ENCODE results near the gene SLC25A23. TPM values are rescaled to one million over a fixed set of nuclear protein-coding genes. Genes with fewer than 3 reads are reported as not detected.

The SLC25A23 gene
- total RNA-seq, 1 experiment from 2014 or later, result 89.5 TPM

DNA sequence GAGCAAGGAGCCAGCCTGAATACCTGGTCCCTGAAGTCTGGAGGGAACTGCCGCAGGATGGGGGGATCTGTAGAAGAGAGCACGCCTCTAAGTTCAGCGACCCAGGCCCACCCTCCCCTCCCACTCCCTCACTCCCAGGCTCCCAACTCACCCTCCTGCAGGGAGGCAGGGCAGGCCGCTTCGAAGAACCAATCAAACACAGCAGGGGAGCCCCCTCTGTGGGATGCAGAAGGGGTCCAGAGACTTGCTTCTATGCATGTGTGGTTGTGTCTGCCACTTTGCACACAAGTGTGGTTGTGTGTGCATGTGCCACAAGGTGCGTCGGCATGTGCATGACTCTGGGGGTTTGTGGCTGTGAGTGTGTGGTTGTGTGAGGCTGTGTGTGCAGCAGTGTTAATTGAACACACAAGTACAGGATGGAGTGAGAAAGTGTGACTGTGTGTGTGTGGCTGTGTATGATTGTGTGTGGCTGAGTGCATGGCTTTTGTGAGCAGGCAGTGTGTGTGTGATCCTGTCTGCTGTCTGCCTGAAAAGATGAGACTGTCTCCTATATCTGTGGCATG is 20.3 kb upstream of the SLC25A23 start:
- Histone ChIP-seq H3K9me3 (ENCODE audit: control insufficient read depth in 1 of 2, insufficient read depth in 1 of 2, low read depth in 1 of 2, low read length in 2 of 2) (no peaks in the 10 kb centered on the region), H3K27ac (ENCODE audit: low read depth, low read length) (no peak overlapping the region), H3K4me3 (replicated peaks in 1 of 2; ENCODE audit: low read depth in 1 of 2, low read length in 2 of 2) (no peak overlapping the region), H3K36me3 (ENCODE audit: control insufficient read depth in 1 of 2, insufficient read depth in 2 of 2, low read length in 2 of 2) (no peaks in the 10 kb centered on the region), H3K9ac (ENCODE audit: low read length) (no peak overlapping the region), H3K4me1 (ENCODE audit: control insufficient read depth in 1 of 2, insufficient read depth in 2 of 2, low read length in 2 of 2) (peaks cover 0 to 19% of the 10 kb centered on the region in 2 experiments; a peak in 2 of 4 replicates), H3K79me2 (ENCODE audit: insufficient read depth, low read length) (no peaks in the 10 kb centered on the region), H4K20me1 (ENCODE audit: insufficient read depth) (no peaks in the 10 kb centered on the region), H3K4me2 (ENCODE audit: low read length) (no peak overlapping the region), H3K27me3 (ENCODE audit: insufficient read depth, low read length) (no peaks in the 10 kb centered on the region), H2AFZ (ENCODE audit: low read depth, low read length, poor library complexity, severe bottlenecking) (no peak overlapping the region), H3K9me2 (ENCODE audit: insufficient read depth) (no peaks in the 10 kb centered on the region)
- DNase-seq (ENCODE audit: low read depth, low spot score) (no peak), ATAC-seq (no peak)
- intact Hi-C loops (cut with micrococcal nuclease), result no loop called here
- TF ChIP-seq ELF1 (IDR thresholded peaks at IDR 0.05; ENCODE audit: borderline replicate concordance, low read depth) (no peak), ZNF274 (IDR thresholded peaks at IDR 0.05; ENCODE audit: low read depth, low read length) (no peak), SRF (IDR thresholded peaks at IDR 0.05; ENCODE audit: low read depth) (no peak), JUND (IDR thresholded peaks at IDR 0.05) (no peak), SIN3A (IDR thresholded peaks at IDR 0.05; ENCODE audit: low read depth) (no peak), RAD21 (IDR thresholded peaks at IDR 0.05; ENCODE audit: low read depth) (no peak), YY1 (IDR thresholded peaks at IDR 0.05; ENCODE audit: extremely low read depth, insufficient replicate concordance, low read depth, low read length) (no peak), FOSL1 (IDR thresholded peaks at IDR 0.05; ENCODE audit: low read depth) (no peak), EGR1 (IDR thresholded peaks at IDR 0.05; ENCODE audit: low read depth) (no peak), POLR2AphosphoS5 (IDR thresholded peaks at IDR 0.05; ENCODE audit: low read depth, low read length) (no peak), SP1 (IDR thresholded peaks at IDR 0.05; ENCODE audit: low read depth) (no peak), CEBPB (IDR thresholded peaks at IDR 0.05; ENCODE audit: low read depth) (no peak), ZFX (IDR thresholded peaks at IDR 0.05) (no peak)
- TF ChIP-seq, protein P1, sequence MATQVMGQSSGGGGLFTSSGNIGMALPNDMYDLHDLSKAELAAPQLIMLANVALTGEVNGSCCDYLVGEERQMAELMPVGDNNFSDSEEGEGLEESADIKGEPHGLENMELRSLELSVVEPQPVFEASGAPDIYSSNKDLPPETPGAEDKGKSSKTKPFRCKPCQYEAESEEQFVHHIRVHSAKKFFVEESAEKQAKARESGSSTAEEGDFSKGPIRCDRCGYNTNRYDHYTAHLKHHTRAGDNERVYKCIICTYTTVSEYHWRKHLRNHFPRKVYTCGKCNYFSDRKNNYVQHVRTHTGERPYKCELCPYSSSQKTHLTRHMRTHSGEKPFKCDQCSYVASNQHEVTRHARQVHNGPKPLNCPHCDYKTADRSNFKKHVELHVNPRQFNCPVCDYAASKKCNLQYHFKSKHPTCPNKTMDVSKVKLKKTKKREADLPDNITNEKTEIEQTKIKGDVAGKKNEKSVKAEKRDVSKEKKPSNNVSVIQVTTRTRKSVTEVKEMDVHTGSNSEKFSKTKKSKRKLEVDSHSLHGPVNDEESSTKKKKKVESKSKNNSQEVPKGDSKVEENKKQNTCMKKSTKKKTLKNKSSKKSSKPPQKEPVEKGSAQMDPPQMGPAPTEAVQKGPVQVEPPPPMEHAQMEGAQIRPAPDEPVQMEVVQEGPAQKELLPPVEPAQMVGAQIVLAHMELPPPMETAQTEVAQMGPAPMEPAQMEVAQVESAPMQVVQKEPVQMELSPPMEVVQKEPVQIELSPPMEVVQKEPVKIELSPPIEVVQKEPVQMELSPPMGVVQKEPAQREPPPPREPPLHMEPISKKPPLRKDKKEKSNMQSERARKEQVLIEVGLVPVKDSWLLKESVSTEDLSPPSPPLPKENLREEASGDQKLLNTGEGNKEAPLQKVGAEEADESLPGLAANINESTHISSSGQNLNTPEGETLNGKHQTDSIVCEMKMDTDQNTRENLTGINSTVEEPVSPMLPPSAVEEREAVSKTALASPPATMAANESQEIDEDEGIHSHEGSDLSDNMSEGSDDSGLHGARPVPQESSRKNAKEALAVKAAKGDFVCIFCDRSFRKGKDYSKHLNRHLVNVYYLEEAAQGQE (IDR thresholded peaks at IDR 0.05; ENCODE audit: low read depth), result no peak
- TF ChIP-seq, protein P2, sequence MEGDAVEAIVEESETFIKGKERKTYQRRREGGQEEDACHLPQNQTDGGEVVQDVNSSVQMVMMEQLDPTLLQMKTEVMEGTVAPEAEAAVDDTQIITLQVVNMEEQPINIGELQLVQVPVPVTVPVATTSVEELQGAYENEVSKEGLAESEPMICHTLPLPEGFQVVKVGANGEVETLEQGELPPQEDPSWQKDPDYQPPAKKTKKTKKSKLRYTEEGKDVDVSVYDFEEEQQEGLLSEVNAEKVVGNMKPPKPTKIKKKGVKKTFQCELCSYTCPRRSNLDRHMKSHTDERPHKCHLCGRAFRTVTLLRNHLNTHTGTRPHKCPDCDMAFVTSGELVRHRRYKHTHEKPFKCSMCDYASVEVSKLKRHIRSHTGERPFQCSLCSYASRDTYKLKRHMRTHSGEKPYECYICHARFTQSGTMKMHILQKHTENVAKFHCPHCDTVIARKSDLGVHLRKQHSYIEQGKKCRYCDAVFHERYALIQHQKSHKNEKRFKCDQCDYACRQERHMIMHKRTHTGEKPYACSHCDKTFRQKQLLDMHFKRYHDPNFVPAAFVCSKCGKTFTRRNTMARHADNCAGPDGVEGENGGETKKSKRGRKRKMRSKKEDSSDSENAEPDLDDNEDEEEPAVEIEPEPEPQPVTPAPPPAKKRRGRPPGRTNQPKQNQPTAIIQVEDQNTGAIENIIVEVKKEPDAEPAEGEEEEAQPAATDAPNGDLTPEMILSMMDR (IDR thresholded peaks at IDR 0.05 in 2 of 3, conservative IDR thresholded peaks at IDR 0.05 in 1 of 3; ENCODE audit: borderline replicate concordance in 1 of 3, insufficient read depth in 1 of 3, low read depth in 2 of 3, low read length in 2 of 3), result no peak
- TF ChIP-seq, protein P3, sequence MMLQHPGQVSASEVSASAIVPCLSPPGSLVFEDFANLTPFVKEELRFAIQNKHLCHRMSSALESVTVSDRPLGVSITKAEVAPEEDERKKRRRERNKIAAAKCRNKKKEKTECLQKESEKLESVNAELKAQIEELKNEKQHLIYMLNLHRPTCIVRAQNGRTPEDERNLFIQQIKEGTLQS (IDR thresholded peaks at IDR 0.05), result no peak
- TF ChIP-seq, protein P4, sequence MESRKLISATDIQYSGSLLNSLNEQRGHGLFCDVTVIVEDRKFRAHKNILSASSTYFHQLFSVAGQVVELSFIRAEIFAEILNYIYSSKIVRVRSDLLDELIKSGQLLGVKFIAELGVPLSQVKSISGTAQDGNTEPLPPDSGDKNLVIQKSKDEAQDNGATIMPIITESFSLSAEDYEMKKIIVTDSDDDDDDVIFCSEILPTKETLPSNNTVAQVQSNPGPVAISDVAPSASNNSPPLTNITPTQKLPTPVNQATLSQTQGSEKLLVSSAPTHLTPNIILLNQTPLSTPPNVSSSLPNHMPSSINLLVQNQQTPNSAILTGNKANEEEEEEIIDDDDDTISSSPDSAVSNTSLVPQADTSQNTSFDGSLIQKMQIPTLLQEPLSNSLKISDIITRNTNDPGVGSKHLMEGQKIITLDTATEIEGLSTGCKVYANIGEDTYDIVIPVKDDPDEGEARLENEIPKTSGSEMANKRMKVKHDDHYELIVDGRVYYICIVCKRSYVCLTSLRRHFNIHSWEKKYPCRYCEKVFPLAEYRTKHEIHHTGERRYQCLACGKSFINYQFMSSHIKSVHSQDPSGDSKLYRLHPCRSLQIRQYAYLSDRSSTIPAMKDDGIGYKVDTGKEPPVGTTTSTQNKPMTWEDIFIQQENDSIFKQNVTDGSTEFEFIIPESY (IDR thresholded peaks at IDR 0.05; ENCODE audit: extremely low read depth, insufficient replicate concordance, low read length), result no peak
- CTCF ChIA-PET, result no interaction called here
- POLR2A ChIA-PET, result no interaction called here
- RAD21 ChIA-PET (ENCODE audit: low non-redundant PET in 1 of 2, low total read pairs in 2 of 2, uncharacterized antibody in 2 of 2, unreplicated experiment in 2 of 2), result no interaction called here
- no TSS peak for BruUV-seq (replicated peaks)

All from HCT116 (cell line).